Measurements from ENCODE around the gene GNPAT. TPM values are rescaled to one million over a fixed set of nuclear protein-coding genes. Genes with fewer than 3 reads are reported as not detected.

The GNPAT gene
- total RNA-seq, 2 experiments from 2014 or later = 38.5 to 45.8 TPM

DNA sequence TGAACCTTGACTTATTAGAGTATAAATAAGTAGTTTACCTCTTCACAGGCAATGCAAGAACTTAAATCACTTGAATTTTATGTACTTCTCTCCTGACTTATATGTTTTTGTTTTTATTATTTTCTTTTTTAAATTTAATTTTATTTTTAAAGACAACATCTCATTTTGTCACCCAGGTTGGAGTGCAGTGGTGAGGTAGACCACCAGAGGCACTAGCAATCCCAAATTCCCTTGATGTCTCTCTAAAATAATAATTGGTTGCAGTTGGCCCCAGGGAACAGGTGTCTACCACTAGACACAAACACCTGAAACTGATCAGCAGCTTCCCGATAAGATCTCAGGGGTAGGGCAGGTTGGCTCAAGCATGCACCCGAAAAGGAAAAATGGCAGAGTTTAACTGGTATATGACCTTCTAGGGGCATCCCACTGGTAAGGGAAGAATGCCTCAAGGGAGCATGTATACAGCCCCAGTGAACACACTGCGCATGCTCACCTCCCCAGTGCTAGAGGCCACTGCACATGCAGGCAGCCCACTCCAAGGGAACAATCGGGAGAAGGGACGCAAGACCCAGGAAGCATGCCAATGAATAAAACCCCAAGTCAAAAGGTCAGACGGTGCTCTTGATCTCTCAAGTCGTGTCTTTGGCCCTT is 82.0 kb downstream of the GNPAT start:
- H3K27ac Mint-ChIP-seq = no peak overlapping the region
- H3K4me1 Mint-ChIP-seq = no peaks in the 10 kb centered on the region

DNA sequence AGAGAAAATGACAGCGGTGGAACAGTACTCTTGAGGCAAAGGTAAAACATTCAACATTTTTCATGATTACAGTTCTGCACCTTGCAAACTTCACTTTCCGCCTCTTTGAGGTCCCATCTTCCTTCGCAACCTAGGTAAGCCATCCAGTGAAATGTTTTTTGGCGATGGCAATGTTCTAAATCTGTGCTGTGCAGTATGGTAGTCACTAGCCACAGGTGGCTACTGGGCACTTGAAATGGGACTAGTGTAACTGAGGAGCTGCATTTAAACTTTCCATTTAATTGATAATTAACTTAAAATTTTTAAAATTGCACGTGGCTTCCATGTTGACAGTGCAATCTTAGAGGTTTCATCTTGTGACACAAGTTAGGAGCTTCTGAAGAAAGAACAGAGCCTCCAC is 83.6 kb downstream of the GNPAT start:
- Mint-ChIP-seq H3K27ac (no peak overlapping the region), H3K36me3 (no peaks in the 10 kb centered on the region), H3K4me3 (no peak overlapping the region), H3K4me1 (peaks cover 3% of the 10 kb centered on the region), H3K9me3 (ENCODE audit: low read depth) (no peaks in the 10 kb centered on the region), H3K27me3 (no peaks in the 10 kb centered on the region)
- CTCF ChIA-PET = no interaction called here
- DNase-seq (no peak), ATAC-seq (no peak)

More for the DNA sequence above, 82.0 kb downstream of the GNPAT start:
- Mint-ChIP-seq H3K36me3 (no peaks in the 10 kb centered on the region), H3K27me3 (no peaks in the 10 kb centered on the region), H3K4me3 (no peak overlapping the region), H3K9me3 (ENCODE audit: low read depth) (no peaks in the 10 kb centered on the region)
- ATAC-seq (no peak), DNase-seq (no peak)
- CTCF ChIA-PET = no interaction called here

DNA sequence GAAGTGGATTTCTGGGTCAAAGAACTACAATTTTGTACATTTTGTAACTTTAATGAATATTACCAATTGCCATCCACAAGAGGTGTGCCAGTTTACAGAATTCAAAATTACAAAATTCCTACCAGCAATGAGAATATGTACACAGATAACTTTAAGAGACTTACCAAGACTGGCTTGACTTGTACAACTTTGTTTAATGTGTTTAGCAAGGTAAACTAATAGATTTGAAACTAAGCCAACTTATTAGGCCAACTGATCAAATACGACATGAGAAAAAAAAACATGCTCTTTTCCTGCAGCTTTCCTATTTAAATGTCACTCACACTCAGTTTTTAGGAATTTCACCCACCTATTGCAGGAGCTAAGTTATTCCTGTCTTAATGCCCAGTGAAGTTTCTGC is 85.2 kb downstream of the GNPAT start:
- peaks cover 5% of the 10 kb centered on the region for H3K4me1 Mint-ChIP-seq
- H3K27ac Mint-ChIP-seq = no peak overlapping the region

More for the DNA sequence above, 85.2 kb downstream of the GNPAT start:
- Mint-ChIP-seq H3K36me3 (peaks cover 4% of the 10 kb centered on the region), H3K4me3 (no peak overlapping the region), H3K27me3 (no peaks in the 10 kb centered on the region), H3K9me3 (ENCODE audit: low read depth) (no peaks in the 10 kb centered on the region)
- CTCF ChIA-PET = no interaction called here
- ATAC-seq (no peak), DNase-seq (no peak)

Other genes with a start within 250 kb of the GNPAT start
- gene FAM89A, start 201.0 kb upstream of the GNPAT start, total RNA-seq = 1 to 10 TPM; 5.9 to 9.8 TPM
- gene TRIM67, start 79.2 kb upstream of the GNPAT start, total RNA-seq = not detected
- gene EXOC8, start 96.6 kb downstream of the GNPAT start, total RNA-seq = 10 to 100 TPM; 18.8 to 19.3 TPM
- gene SPRTN, start 97.1 kb downstream of the GNPAT start, total RNA-seq = 10 to 100 TPM; 19.3 to 19.6 TPM
- 10 to 100 TPM; 22.3 to 30.1 TPM for gene EGLN1, start 181.1 kb downstream of the GNPAT start, total RNA-seq